Neuronal stem cell (in vitro differentiated cells): ENCODE measurements around the gene ARPC3. TPM values are rescaled to one million over a fixed set of nuclear protein-coding genes. Genes with fewer than 3 reads are reported as not detected.

ENCODE experiments used
- DNase-seq: peaks from one replicate; pipeline ENCODE4 v3.0.0-alpha.2; 2013; ENCODE audit warnings: low spot score
- H2AFZ ChIP-seq: one replicate; pipeline ENCODE4 v1.6.1; 2013; ENCODE audit warnings: mild to moderate bottlenecking, low read length, inconsistent platforms
- H2AK5ac ChIP-seq: 2 replicates; pipeline ENCODE4 v1.6.1; 2013; ENCODE audit warnings: low read depth, mild to moderate bottlenecking, inconsistent platforms, low read length, moderate library complexity, mixed read lengths
- H2BK120ac ChIP-seq: 2 replicates; pipeline ENCODE4 v1.6.1; 2013; ENCODE audit warnings: low read depth, mild to moderate bottlenecking, inconsistent platforms, low read length, moderate library complexity, mixed read lengths
- H2BK12ac ChIP-seq: one replicate; pipeline ENCODE4 v1.6.1; 2013; ENCODE audit warnings: low read length, inconsistent platforms
- H2BK15ac ChIP-seq: 2 replicates; pipeline ENCODE4 v1.6.1; 2013; ENCODE audit warnings: mild to moderate bottlenecking, low read length, inconsistent platforms, mixed read lengths
- H2BK5ac ChIP-seq: one replicate; pipeline ENCODE4 v1.6.1; 2013; ENCODE audit warnings: inconsistent platforms, mild to moderate bottlenecking, low read length, moderate library complexity
- H3K14ac ChIP-seq: one replicate; pipeline ENCODE4 v1.6.1; 2013; ENCODE audit warnings: low read length, inconsistent platforms
- H3K18ac ChIP-seq: 2 replicates; pipeline ENCODE4 v1.6.1; 2013; ENCODE audit warnings: low read length, inconsistent platforms
- H3K23ac ChIP-seq: 2 replicates; pipeline ENCODE4 v1.6.1; 2013; ENCODE audit warnings: low read depth, mild to moderate bottlenecking, mixed read lengths, low read length, inconsistent platforms; ENCODE audit not compliant: poor library complexity
- H3K27ac ChIP-seq: replicated peaks from 3 replicates; pipeline ENCODE4 v1.5.1; 2013; ENCODE audit warnings: low read length, inconsistent platforms
- H3K27me3 ChIP-seq, 3 experiments: 2 replicates each; pipeline ENCODE4 v1.6.1; 2013; ENCODE audit warnings: low read length in 3 of 3, mild to moderate bottlenecking in 2 of 3, inconsistent platforms in 1 of 3, low read depth in 1 of 3, mixed read lengths in 1 of 3, moderate library complexity in 1 of 3; ENCODE audit not compliant: control insufficient read depth in 3 of 3, insufficient read depth in 3 of 3
- H3K36me3 ChIP-seq, 2 donors: replicated peaks in 1 of 2; 2 replicates each; pipeline ENCODE4 v1.6.1; 2013; ENCODE audit warnings: low read length in 2 of 2; ENCODE audit not compliant: control insufficient read depth in 2 of 2, insufficient read depth in 2 of 2
- H3K4ac ChIP-seq: 2 replicates; pipeline ENCODE4 v1.6.1; 2013; ENCODE audit warnings: inconsistent platforms, mild to moderate bottlenecking, low read length, moderate library complexity
- H3K4me1 ChIP-seq, 2 donors: 1 replicate in 1 of 2; 2 replicates in 1 of 2; pipeline ENCODE4 v1.6.1; 2013; ENCODE audit warnings: low read length in 2 of 2, low read depth in 1 of 2; ENCODE audit not compliant: control insufficient read depth in 2 of 2, insufficient read depth in 1 of 2
- H3K4me2 ChIP-seq: one replicate; pipeline ENCODE4 v1.6.1; 2013; ENCODE audit warnings: mild to moderate bottlenecking, low read length, inconsistent platforms; ENCODE audit not compliant: insufficient read depth, poor library complexity, severe bottlenecking
- H3K4me3 ChIP-seq, 2 donors: 2 replicates each; pipeline ENCODE4 v1.5.1; 2013; ENCODE audit warnings: low read length in 2 of 2, mild to moderate bottlenecking in 2 of 2, inconsistent platforms in 1 of 2, moderate library complexity in 1 of 2
- H3K79me1 ChIP-seq: one replicate; pipeline ENCODE4 v1.6.1; 2013; ENCODE audit warnings: low read depth, mild to moderate bottlenecking, inconsistent platforms, low read length, moderate library complexity
- H3K9ac ChIP-seq: one replicate; pipeline ENCODE4 v1.6.1; 2013; ENCODE audit warnings: mild to moderate bottlenecking, low read depth, low read length, inconsistent platforms; ENCODE audit not compliant: poor library complexity
- H3K9me3 ChIP-seq, 2 donors: replicated peaks in 1 of 2; 2 replicates each; pipeline versions ENCODE3 to v1.6.1; 2013; ENCODE audit warnings: low read length in 2 of 2, mild to moderate bottlenecking in 2 of 2, inconsistent platforms in 1 of 2, low read depth in 1 of 2, mixed read lengths in 1 of 2, moderate library complexity in 1 of 2; ENCODE audit not compliant: control insufficient read depth in 2 of 2, insufficient read depth in 1 of 2
- H4K8ac ChIP-seq: one replicate; pipeline ENCODE4 v1.6.1; 2013; ENCODE audit warnings: low read depth, mild to moderate bottlenecking, inconsistent platforms, low read length, moderate library complexity
- H4K91ac ChIP-seq: one replicate; pipeline ENCODE4 v1.6.1; 2013; ENCODE audit warnings: low read length, low read depth, mild to moderate bottlenecking, inconsistent platforms; ENCODE audit not compliant: poor library complexity
- WGBS, 2 donors: extraction: QIAGEN DNeasy Blood & Tissue Kit; methylation state at CpG; one replicate each; pipeline ENCODE4 v1.1.7; 2013; ENCODE audit warnings: missing lambda C conversion rate in 2 of 2, mixed read lengths in 1 of 2; ENCODE audit not compliant: insufficient read length in 2 of 2, insufficient replicate concordance in 1 of 2; ENCODE audit errors: extremely low coverage in 2 of 2; 5-methylcytosine and 5-hydroxymethylcytosine counted together
- polyA plus RNA-seq, 2 experiments: library from polyadenylated mRNA; stranded (reverse); fragments of 200-250 nt; gene quantifications; one replicate each; pipeline ENCODE4 v1.2.3, GENCODE V29; 2013

ARPC3 gene
- polyA plus RNA-seq (2013, experiment 1 of 2): 182 TPM
- polyA plus RNA-seq (2013, experiment 2 of 2): 180 TPM

DNA sequence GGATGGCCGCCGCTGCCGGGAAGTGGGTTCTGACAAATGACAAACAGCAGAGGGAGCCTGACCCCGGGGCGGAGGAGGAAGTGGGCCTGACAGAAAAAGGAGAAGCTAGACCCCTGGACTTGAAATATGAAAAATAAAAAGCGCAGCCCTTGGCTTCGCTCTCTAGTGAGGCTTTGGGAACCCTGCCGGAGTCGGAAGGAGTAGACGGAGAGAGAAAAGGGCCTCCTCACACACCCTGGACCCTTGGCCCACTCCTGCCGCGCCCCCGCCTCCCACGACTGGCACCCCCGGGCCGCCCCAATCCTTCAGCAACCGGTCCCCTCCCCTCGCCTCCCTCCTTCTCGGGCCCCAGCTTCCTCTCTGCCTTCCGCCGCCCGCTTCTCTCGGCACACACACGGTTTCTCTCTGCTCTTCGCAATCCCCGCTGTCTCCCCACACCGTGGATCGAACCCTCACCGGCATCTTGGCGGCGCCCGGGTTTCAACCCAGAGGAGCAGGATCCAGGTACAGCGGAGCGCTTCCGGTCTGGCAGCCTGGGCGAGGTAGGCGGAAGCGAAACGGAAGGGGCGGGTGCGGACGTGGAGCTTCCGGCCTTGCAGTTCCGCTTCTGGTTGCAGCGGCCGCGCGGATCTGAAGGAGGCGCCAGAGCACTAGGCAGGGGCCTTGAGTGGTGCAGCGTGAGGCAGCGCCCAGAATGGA is at the start of gene ARPC3:
ARPC3 (minus strand) TSS at position 539 of the 699 bp plus-strand sequence; CDS start at position 462, 77 bp downstream.
- Histone ChIP-seq H2BK120ac (no peak within 1 kb of the TSS), H3K4me2 (peak within 1 kb of the TSS; percentile 82), H3K36me3 (peaks cover 7 to 65% of the 10 kb centered on the region in 2 donors), H3K27me3 (no peaks in the 10 kb centered on the region), H3K4me3 (peak within 1 kb of the TSS; percentile 90 to 94), H4K8ac (no peak within 1 kb of the TSS), H3K23ac (peak within 1 kb of the TSS; percentile 93), H3K9ac (peak within 1 kb of the TSS; percentile 89), H3K27ac (peak within 1 kb of the TSS; percentile 60), H2AK5ac (peak within 1 kb of the TSS; percentile 60), H2BK12ac (no peak within 1 kb of the TSS), H3K79me1 (peaks cover 3% of the 10 kb centered on the region), H2AFZ (peak within 1 kb of the TSS; percentile 85), H2BK5ac (no peak within 1 kb of the TSS), H3K9me3 (no peaks in the 10 kb centered on the region), H4K91ac (no peak within 1 kb of the TSS), H3K18ac (peak within 1 kb of the TSS; percentile 60), H3K4me1 (peaks cover 0 to 1% of the 10 kb centered on the region in 2 donors), H2BK15ac (no peak within 1 kb of the TSS), H3K14ac (peak within 1 kb of the TSS; percentile 59), H3K4ac (no peak within 1 kb of the TSS)
- no CpG with 5 or more reads among the region's 51 CpGs for WGBS, 2 donors
- DNase-seq: peak; percentile 84

GRCh38 chr12:110498984-110499706 is 49.0 kb upstream of the ARPC3 start:
- H4K91ac ChIP-seq: no peak overlapping the region
- no peak overlapping the region for H3K4me2 ChIP-seq
- H3K79me1 ChIP-seq: no peaks in the 10 kb centered on the region
- no CpG with 5 or more reads among the region's 4 CpGs for WGBS, 2 donors
- peaks cover 3 to 4% of the 10 kb centered on the region in 2 donors for H3K9me3 ChIP-seq
- no peak overlapping the region for H3K27ac ChIP-seq
- H4K8ac ChIP-seq: no peak overlapping the region
- H2BK5ac ChIP-seq: no peak overlapping the region
- peaks cover 9 to 51% of the 10 kb centered on the region in 2 donors for H3K36me3 ChIP-seq
- no peak overlapping the region for H2BK120ac ChIP-seq
- H3K14ac ChIP-seq: no peak overlapping the region
- H3K23ac ChIP-seq: no peak overlapping the region
- no peak overlapping the region for H3K9ac ChIP-seq
- no peak overlapping the region for H3K4ac ChIP-seq
- no peak overlapping the region for H2BK15ac ChIP-seq
- no peak overlapping the region for H2AK5ac ChIP-seq
- H3K18ac ChIP-seq: no peak overlapping the region
- H3K4me1 ChIP-seq: peaks cover 0 to 4% of the 10 kb centered on the region in 2 donors
- no peak overlapping the region for H3K4me3 ChIP-seq
- no peaks in the 10 kb centered on the region for H3K27me3 ChIP-seq
- no peak overlapping the region for H2BK12ac ChIP-seq
- H2AFZ ChIP-seq: no peak overlapping the region
- DNase-seq: no peak

DNA sequence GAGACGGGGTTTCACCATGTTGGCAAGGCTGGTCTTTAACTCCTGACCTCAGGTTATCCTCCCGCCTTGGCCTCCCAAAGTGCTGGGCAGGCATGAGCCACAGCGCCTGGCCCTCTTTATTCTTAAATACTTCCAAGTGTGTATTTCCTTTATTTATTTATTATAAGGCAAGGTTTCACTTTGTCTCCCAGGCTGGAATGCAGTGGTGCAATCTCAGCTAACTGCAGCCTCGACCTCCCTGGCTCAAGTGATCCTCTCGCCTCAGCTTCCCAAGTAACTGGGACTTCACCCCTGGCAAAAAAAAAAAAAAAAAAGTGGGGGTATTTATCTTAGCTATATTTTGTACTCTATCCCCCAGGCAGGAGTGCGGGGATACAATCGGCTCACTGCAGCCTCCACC is 25.3 kb upstream of the ARPC3 start:
- Histone ChIP-seq H2BK12ac (no peak overlapping the region), H3K79me1 (no peaks in the 10 kb centered on the region), H3K9me3 (no peaks in the 10 kb centered on the region), H2BK5ac (no peak overlapping the region), H3K27ac (no peak overlapping the region), H2BK120ac (no peak overlapping the region), H4K8ac (no peak overlapping the region), H3K36me3 (peaks cover 4 to 38% of the 10 kb centered on the region in 2 donors), H3K4me1 (no peaks in the 10 kb centered on the region), H3K4ac (no peak overlapping the region), H2AK5ac (no peak overlapping the region), H3K4me2 (no peak overlapping the region), H3K23ac (no peak overlapping the region), H3K9ac (no peak overlapping the region), H4K91ac (no peak overlapping the region), H2BK15ac (no peak overlapping the region), H3K14ac (no peak overlapping the region), H3K4me3 (no peak overlapping the region), H3K27me3 (no peaks in the 10 kb centered on the region), H3K18ac (no peak overlapping the region), H2AFZ (no peak overlapping the region)
- DNase-seq: no peak
- WGBS, 2 donors: no CpG with 5 or more reads among the region's 7 CpGs
